H1 (cell line): ENCODE results near the gene SLC9A3. TPM values are rescaled to one million over a fixed set of nuclear protein-coding genes. Genes with fewer than 3 reads are reported as not detected.

Experiments
- CTCF ChIA-PET: fragments of 300-600 bp; sonication (Branson Sonifier 250); formaldehyde crosslinking; loops from one replicate; lab custom pipeline; 2021; ENCODE audit not compliant: partially characterized antibody; lab: Charles Lee
- POLR2A ChIA-PET: fragments of 300-600 bp; sonication (Branson Sonifier 250); formaldehyde crosslinking; loops from one replicate; lab custom pipeline; 2021; ENCODE audit warnings: inconsistent platforms; ENCODE audit not compliant: partially characterized antibody; lab: Charles Lee
- DNase-seq, 2 experiments: peaks; one replicate each; pipeline versions ENCODE4 v3.0.0 to v3.0.0-alpha.2; 2010 to 2022; ENCODE audit warnings: low spot score in 2 of 2, low read depth in 1 of 2, mixed read lengths in 1 of 2
- FAIRE-seq: peaks from 2 replicates; lab custom pipeline; 2011; peaks lifted over from hg19 to GRCh38; lab: Jason Lieb, UNC
- H2AFZ ChIP-seq: 2 replicates; pipeline ENCODE4 v1.8.1; 2012; ENCODE audit warnings: low read length, inconsistent platforms
- H2AK5ac ChIP-seq: 2 replicates; pipeline ENCODE4 v1.6.1; 2013; ENCODE audit warnings: low read depth, low read length
- H2BK120ac ChIP-seq: replicated peaks from 2 replicates; pipeline ENCODE3; 2013; ENCODE audit warnings: low read depth, low read length, inconsistent platforms
- H2BK12ac ChIP-seq: 2 replicates; pipeline ENCODE4 v1.6.1; 2013; ENCODE audit warnings: low read depth, low read length
- H2BK15ac ChIP-seq: 2 replicates; pipeline ENCODE4 v1.6.1; 2013; ENCODE audit warnings: low read length
- H2BK20ac ChIP-seq: 2 replicates; pipeline ENCODE4 v1.6.1; 2013; ENCODE audit warnings: low read length
- H2BK5ac ChIP-seq: 2 replicates; pipeline ENCODE4 v1.6.1; 2013; ENCODE audit warnings: low read depth, low read length
- H3K14ac ChIP-seq: 2 replicates; pipeline ENCODE4 v1.6.1; 2013; ENCODE audit warnings: inconsistent platforms; ENCODE audit not compliant: insufficient read length
- H3K18ac ChIP-seq: 2 replicates; pipeline ENCODE4 v1.6.1; 2013; ENCODE audit warnings: low read length; ENCODE audit errors: extremely low read depth
- H3K23ac ChIP-seq: 2 replicates; pipeline ENCODE4 v1.6.1; 2013; ENCODE audit warnings: inconsistent platforms; ENCODE audit not compliant: insufficient read length
- H3K23me2 ChIP-seq: 2 replicates; pipeline ENCODE4 v1.6.1; 2013; ENCODE audit warnings: low read depth, low read length
- H3K27ac ChIP-seq: 2 replicates; pipeline ENCODE4 v1.6.1; 2011; ENCODE audit warnings: low read depth, low read length, inconsistent platforms
- H3K27me3 ChIP-seq, 4 experiments: replicated peaks in 1 of 4; 1 replicate in 1 of 4; 2 replicates in 3 of 4; pipeline versions ENCODE4 v1.6.1 to v1.8.1; 2011 to 2013; ENCODE audit warnings: low read length in 3 of 4, mild to moderate bottlenecking in 3 of 4, inconsistent platforms in 2 of 4, mixed read lengths in 2 of 4, moderate library complexity in 1 of 4; ENCODE audit not compliant: control insufficient read depth in 3 of 4, insufficient read depth in 3 of 4; ENCODE audit errors: extremely low read depth in 1 of 4
- H3K36me3 ChIP-seq, 4 experiments: 2 replicates each; pipeline versions ENCODE4 v1.6.1 to v1.8.1; 2011 to 2013; ENCODE audit warnings: mild to moderate bottlenecking in 4 of 4, low read length in 3 of 4, moderate library complexity in 2 of 4, control low read depth in 1 of 4, inconsistent platforms in 1 of 4; ENCODE audit not compliant: insufficient read depth in 4 of 4, control insufficient read depth in 2 of 4
- H3K4ac ChIP-seq: replicated peaks from 2 replicates; pipeline ENCODE3; 2013; ENCODE audit warnings: low read length, low read depth, mixed read lengths, inconsistent platforms; ENCODE audit not compliant: insufficient read length
- H3K4me1 ChIP-seq, 4 experiments: replicated peaks in 1 of 4; 1 replicate in 1 of 4; 2 replicates in 3 of 4; pipeline versions ENCODE4 v1.6.1 to v1.8.1; 2011 to 2013; ENCODE audit warnings: low read length in 3 of 4, inconsistent platforms in 2 of 4, mixed read lengths in 1 of 4; ENCODE audit not compliant: insufficient read depth in 4 of 4, control insufficient read depth in 3 of 4
- H3K4me2 ChIP-seq, 2 experiments: 2 replicates each; pipeline versions ENCODE4 v1.6.1 to v1.8.1; 2011 to 2013; ENCODE audit warnings: low read depth in 2 of 2, low read length in 2 of 2, control low read depth in 1 of 2, inconsistent platforms in 1 of 2, mild to moderate bottlenecking in 1 of 2; ENCODE audit not compliant: insufficient read depth in 1 of 2
- H3K4me3 ChIP-seq, 4 experiments: fragments of 200-600, 300-600 bp in 1 of 4; sonication (generic), shearing (Covaris generic), sonication (Bioruptor Twin) in 1 of 4; 2 replicates each; pipeline versions ENCODE4 v1.5.1 to v1.8.1; 2011 to 2016; ENCODE audit warnings: low read length in 4 of 4, low read depth in 3 of 4, control low read depth in 2 of 4, inconsistent platforms in 2 of 4, mild to moderate bottlenecking in 2 of 4, mixed read lengths in 1 of 4, moderate library complexity in 1 of 4; ENCODE audit not compliant: insufficient read depth in 2 of 4; ENCODE audit errors: extremely low read depth in 1 of 4
- H3K56ac ChIP-seq: replicated peaks from 2 replicates; pipeline ENCODE3; 2013; ENCODE audit warnings: low read depth, mild to moderate bottlenecking, mixed read lengths, low read length, inconsistent platforms; ENCODE audit not compliant: insufficient read length
- H3K79me1 ChIP-seq: 2 replicates; pipeline ENCODE4 v1.6.1; 2013; ENCODE audit warnings: low read depth, low read length, control low read depth
- H3K79me2 ChIP-seq, 2 experiments: 2 replicates each; pipeline versions ENCODE4 v1.6.1 to v1.8.1; 2012 to 2013; ENCODE audit warnings: low read length in 2 of 2, mild to moderate bottlenecking in 2 of 2, inconsistent platforms in 1 of 2; ENCODE audit not compliant: insufficient read depth in 2 of 2, control insufficient read depth in 1 of 2
- H3K9ac ChIP-seq, 4 experiments: replicated peaks in 1 of 4; 1 replicate in 1 of 4; 2 replicates in 3 of 4; pipeline versions ENCODE4 v1.6.1 to v1.8.1; 2011 to 2013; ENCODE audit warnings: low read depth in 3 of 4, low read length in 3 of 4, control low read depth in 2 of 4, mild to moderate bottlenecking in 2 of 4, moderate library complexity in 2 of 4, inconsistent platforms in 1 of 4; ENCODE audit errors: extremely low read depth in 1 of 4
- H3K9me3 ChIP-seq, 2 experiments: 2 replicates each; pipeline versions ENCODE4 v1.6.1 to v1.8.1; 2012 to 2013; ENCODE audit warnings: mild to moderate bottlenecking in 2 of 2, moderate library complexity in 2 of 2, control low read depth in 1 of 2, inconsistent platforms in 1 of 2, low read depth in 1 of 2, low read length in 1 of 2, mixed read lengths in 1 of 2; ENCODE audit not compliant: insufficient read depth in 2 of 2
- H4K20me1 ChIP-seq, 2 experiments: replicated peaks in 1 of 2; 2 replicates each; pipeline versions ENCODE3 to v1.8.1; 2011 to 2013; ENCODE audit warnings: inconsistent platforms in 2 of 2, low read length in 2 of 2, mild to moderate bottlenecking in 1 of 2; ENCODE audit not compliant: insufficient read depth in 2 of 2, control insufficient read depth in 1 of 2
- H4K5ac ChIP-seq: 2 replicates; pipeline ENCODE4 v1.6.1; 2013; ENCODE audit warnings: low read length, low read depth, mixed read lengths, inconsistent platforms; ENCODE audit not compliant: insufficient read length
- H4K8ac ChIP-seq: 2 replicates; pipeline ENCODE4 v1.8.0; 2013; ENCODE audit warnings: mild to moderate bottlenecking, moderate library complexity, low read length, inconsistent platforms; ENCODE audit not compliant: insufficient read depth; ENCODE audit errors: extremely low read depth
- H4K91ac ChIP-seq: replicated peaks from 2 replicates; pipeline ENCODE3; 2013; ENCODE audit warnings: low read length, mixed read lengths, inconsistent platforms; ENCODE audit not compliant: insufficient read length
- CEBPB ChIP-seq: IDR thresholded peaks from 2 replicates; pipeline ENCODE4 v1.6.1; 2012; ENCODE audit warnings: low read depth, low read length
- RAD21 ChIP-seq, 2 experiments: IDR thresholded peaks in 1 of 2; conservative IDR thresholded peaks in 1 of 2; 2 replicates each; pipeline ENCODE4 v1.6.1; 2011; ENCODE audit warnings: low read depth in 2 of 2, low read length in 2 of 2, improper control_type of control experiment in 1 of 2, inconsistent platforms in 1 of 2, mild to moderate bottlenecking in 1 of 2, moderate library complexity in 1 of 2
- RNF2 ChIP-seq: fragments of 200-900, 300-1000 bp; sonication (generic); IDR thresholded peaks from 2 replicates; pipeline ENCODE4 v1.7.1; 2016; ENCODE audit warnings: borderline replicate concordance, low read depth, mild to moderate bottlenecking, antibody characterized with exemption, low read length; ENCODE audit not compliant: poor library complexity, severe bottlenecking; ENCODE audit errors: missing control alignments
- ZNF274 ChIP-seq: IDR thresholded peaks from 2 replicates; pipeline ENCODE4 v1.7.0; 2012; ENCODE audit warnings: low read length, borderline replicate concordance; ENCODE audit errors: extremely low read depth
- WGBS, 2 experiments: shearing (Covaris generic) in 1 of 2; methylation state at CpG; one replicate each; pipeline versions ENCODE4 v1.1.6 to v1.1.7; 2013 to 2015; ENCODE audit warnings: low lambda C conversion rate in 2 of 2, mixed read lengths in 2 of 2, inconsistent platforms in 1 of 2, low coverage in 1 of 2, missing lambda C conversion rate in 1 of 2; ENCODE audit not compliant: insufficient replicate concordance in 2 of 2, insufficient coverage in 1 of 2, insufficient read length in 1 of 2; ENCODE audit errors: extremely low coverage in 1 of 2, missing lambda C conversion rate in 1 of 2; 5-methylcytosine and 5-hydroxymethylcytosine counted together
- polyA plus RNA-seq, 7 experiments: library from polyadenylated mRNA; depleted of rRNA in 3 of 7; stranded (reverse) in 5 of 7; unstranded in 2 of 7; fragments of >200 nt in 5 of 7; fragments of 200-250 nt in 2 of 7; gene quantifications; 1 replicate in 5 of 7; 2 replicates in 1 of 7; 4 replicates in 1 of 7; pipeline versions ENCODE4 v1.2.1 to v1.2.3, GENCODE V29; 2011 to 2013; ENCODE audit warnings: missing spikeins in 2 of 7, mixed read lengths in 2 of 7
- total RNA-seq: library from RNA; stranded (reverse); fragmentation: NEBNext Ultra II Directional; extraction: Animal tissue kit (Norgen Biotek cat#: 25700); gene quantifications from 2 replicates; pipeline ENCODE4 v1.2.1, GENCODE V29; 2021
- TF ChIP-seq, protein P1 (sequence below): IDR thresholded peaks from 2 replicates; pipeline ENCODE4 v1.6.1; 2011; ENCODE audit warnings: low read depth, mild to moderate bottlenecking, low read length; ENCODE audit not compliant: insufficient read depth
- TF ChIP-seq, protein P2 (sequence below), 3 experiments: IDR thresholded peaks; 1 replicate in 2 of 3; 2 replicates in 1 of 3; pipeline versions ENCODE4 v1.5.1 to v1.6.1; 2011; ENCODE audit warnings: low read length in 3 of 3, mild to moderate bottlenecking in 3 of 3, inconsistent platforms in 2 of 3, low read depth in 1 of 3, moderate library complexity in 1 of 3; ENCODE audit not compliant: insufficient read depth in 1 of 3; ENCODE audit errors: control extremely low read depth in 1 of 3
- TF ChIP-seq, protein P3 (sequence below): IDR thresholded peaks from 2 replicates; pipeline ENCODE4 v1.6.1; 2012; ENCODE audit warnings: inconsistent platforms

Gene SLC9A3
- total and polyA plus RNA-seq, 2 of the 8 experiments (the other 6 are each of a cell fraction or from before 2014, with no cell fraction given): 0.95 to 1.0 TPM

DNA sequence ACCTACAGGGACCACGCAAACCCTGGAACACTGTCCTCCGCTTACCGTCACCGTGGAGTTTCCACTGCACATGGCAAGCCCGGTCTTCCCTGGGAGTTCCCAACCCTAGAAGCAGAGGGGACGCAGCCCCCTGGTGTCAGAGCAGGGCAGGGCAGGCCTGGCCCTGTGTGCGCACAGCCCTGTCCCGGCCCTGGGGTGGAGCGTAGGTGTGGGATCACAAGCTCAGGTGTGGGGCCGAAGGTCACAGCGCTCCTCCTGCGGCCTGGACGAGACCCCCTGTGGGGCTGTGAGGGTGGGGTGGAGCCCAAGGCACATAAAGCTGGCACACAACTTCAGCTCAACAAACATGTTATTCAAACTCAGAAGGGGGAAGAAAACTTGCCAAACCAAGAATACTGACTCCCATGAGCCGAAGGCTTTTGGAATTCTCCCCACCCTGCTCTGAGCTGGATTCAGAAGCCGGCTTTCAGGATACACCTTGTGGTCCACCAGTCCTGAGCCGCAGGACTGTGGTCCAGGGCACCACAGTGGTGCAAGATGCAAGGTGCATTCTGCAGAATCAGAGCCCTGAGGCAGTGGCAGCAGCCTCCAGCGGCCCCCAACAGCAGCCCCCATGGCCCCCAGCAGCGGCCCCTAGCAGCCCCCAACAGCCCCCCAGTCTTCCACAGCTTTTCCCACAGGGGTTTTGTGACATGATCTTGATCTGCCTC is 93.1 kb downstream of the SLC9A3 start:
- H4K8ac ChIP-seq: no peak overlapping the region; the same call in 1 of the 2 replicates
- H3K18ac ChIP-seq: no peak overlapping the region
- no peak overlapping the region for H2AFZ ChIP-seq
- no peaks in the 10 kb centered on the region for H3K79me1 ChIP-seq
- H2BK20ac ChIP-seq: no peak overlapping the region
- H3K4me1 ChIP-seq: peaks cover 0 to 3% (median 1%) of the 10 kb centered on the region in 4 experiments; a peak in 1 of 7 replicates
- H3K9ac ChIP-seq: no peak overlapping the region
- peaks cover 0 to 4% of the 10 kb centered on the region in 2 experiments for H4K20me1 ChIP-seq
- H3K9me3 ChIP-seq: peaks cover 0 to 3% of the 10 kb centered on the region in 2 experiments; a peak in 1 of 4 replicates
- H3K56ac ChIP-seq: no peak overlapping the region
- no peak overlapping the region for H3K23ac ChIP-seq
- H2AK5ac ChIP-seq: no peak overlapping the region
- H4K5ac ChIP-seq: no peak overlapping the region
- H3K4me2 ChIP-seq: no peak overlapping the region
- WGBS, 2 experiments: 59% methylated on average over 18 of the region's 18 CpGs; no CpG with 5 or more reads in 1 of the 2 experiments
- POLR2A ChIA-PET: interaction anchor here (0.5 to 0.9 kb wide), 2 partner anchors 33 to 113 kb away, joined by 3 read pairs; no protein-coding TSS in a partner anchor
- H3K27ac ChIP-seq: no peak overlapping the region
- peak; percentile 39 for FAIRE-seq
- H2BK120ac ChIP-seq: no peak overlapping the region
- H3K4ac ChIP-seq: no peak overlapping the region
- no peaks in the 10 kb centered on the region for H3K27me3 ChIP-seq
- no peak overlapping the region for H2BK5ac ChIP-seq
- no peak overlapping the region for H2BK12ac ChIP-seq
- no peaks in the 10 kb centered on the region for H3K36me3 ChIP-seq
- H3K79me2 ChIP-seq: no peaks in the 10 kb centered on the region
- no peak overlapping the region for H4K91ac ChIP-seq
- H2BK15ac ChIP-seq: no peak overlapping the region; the same call in 1 of the 2 replicates
- H3K23me2 ChIP-seq: peaks cover 9% of the 10 kb centered on the region; the same call in 1 of the 2 replicates
- CTCF ChIA-PET: interaction anchor here (0.7 to 9.7 kb wide), 33 partner anchors 8 to 172 kb away, joined by 3 to 99 read pairs (median 4); no protein-coding TSS in a partner anchor
- H3K14ac ChIP-seq: no peak overlapping the region
- peak; percentile 38 to 84 for DNase-seq
- no peak overlapping the region for H3K4me3 ChIP-seq
- TF ChIP-seq, protein P1, sequence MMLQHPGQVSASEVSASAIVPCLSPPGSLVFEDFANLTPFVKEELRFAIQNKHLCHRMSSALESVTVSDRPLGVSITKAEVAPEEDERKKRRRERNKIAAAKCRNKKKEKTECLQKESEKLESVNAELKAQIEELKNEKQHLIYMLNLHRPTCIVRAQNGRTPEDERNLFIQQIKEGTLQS: no peak
- TF ChIP-seq CEBPB (no peak), RAD21 (IDR thresholded peaks at IDR 0.05 in 1 of 2, conservative IDR thresholded peaks at IDR 0.05 in 1 of 2; ENCODE audit: low read depth in 2 of 2, low read length in 2 of 2) (peak; percentile 83 to 90), ZNF274 (no peak), RNF2 (no peak)
- TF ChIP-seq, protein P2, sequence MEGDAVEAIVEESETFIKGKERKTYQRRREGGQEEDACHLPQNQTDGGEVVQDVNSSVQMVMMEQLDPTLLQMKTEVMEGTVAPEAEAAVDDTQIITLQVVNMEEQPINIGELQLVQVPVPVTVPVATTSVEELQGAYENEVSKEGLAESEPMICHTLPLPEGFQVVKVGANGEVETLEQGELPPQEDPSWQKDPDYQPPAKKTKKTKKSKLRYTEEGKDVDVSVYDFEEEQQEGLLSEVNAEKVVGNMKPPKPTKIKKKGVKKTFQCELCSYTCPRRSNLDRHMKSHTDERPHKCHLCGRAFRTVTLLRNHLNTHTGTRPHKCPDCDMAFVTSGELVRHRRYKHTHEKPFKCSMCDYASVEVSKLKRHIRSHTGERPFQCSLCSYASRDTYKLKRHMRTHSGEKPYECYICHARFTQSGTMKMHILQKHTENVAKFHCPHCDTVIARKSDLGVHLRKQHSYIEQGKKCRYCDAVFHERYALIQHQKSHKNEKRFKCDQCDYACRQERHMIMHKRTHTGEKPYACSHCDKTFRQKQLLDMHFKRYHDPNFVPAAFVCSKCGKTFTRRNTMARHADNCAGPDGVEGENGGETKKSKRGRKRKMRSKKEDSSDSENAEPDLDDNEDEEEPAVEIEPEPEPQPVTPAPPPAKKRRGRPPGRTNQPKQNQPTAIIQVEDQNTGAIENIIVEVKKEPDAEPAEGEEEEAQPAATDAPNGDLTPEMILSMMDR (IDR thresholded peaks at IDR 0.05; ENCODE audit: control extremely low read depth in 1 of 3, insufficient read depth in 1 of 3, low read depth in 1 of 3, low read length in 3 of 3): peak in 2 of 3 experiments; percentile 87 to 96; a peak in 3 of 4 replicates
- TF ChIP-seq, protein P3, sequence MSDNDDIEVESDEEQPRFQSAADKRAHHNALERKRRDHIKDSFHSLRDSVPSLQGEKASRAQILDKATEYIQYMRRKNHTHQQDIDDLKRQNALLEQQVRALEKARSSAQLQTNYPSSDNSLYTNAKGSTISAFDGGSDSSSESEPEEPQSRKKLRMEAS: peak; percentile 72
